Lower lobe of right lung (tissue), 2 donors: ENCODE data around the gene COL5A1. TPM values are rescaled to one million over a fixed set of nuclear protein-coding genes. Genes with fewer than 3 reads are reported as not detected.
A peak's percentile ranks its signal among the peaks of the same experiment; 100 is the strongest.

Experiments
- ATAC-seq, 2 donors: fragments of 200-7000 bp; cut with Tn5 transposase; one replicate each; pipeline ENCODE4 v1.9.1; 2020 to 2022; ENCODE audit warnings: mild to moderate bottlenecking in 2 of 2, moderate library complexity in 2 of 2
- DNase-seq: peaks from one replicate; pipeline ENCODE4 v3.0.0-alpha.2; 2020
- H3K27ac ChIP-seq: fragments of 200-600 bp; one replicate; pipeline ENCODE4 v1.8.0; 2022
- H3K27me3 ChIP-seq: fragments of 200-600 bp; one replicate; pipeline ENCODE4 v1.8.0; 2022; ENCODE audit warnings: low read depth
- H3K36me3 ChIP-seq: fragments of 200-600 bp; one replicate; pipeline ENCODE4 v1.8.0; 2022; ENCODE audit warnings: mild to moderate bottlenecking
- H3K4me1 ChIP-seq: fragments of 200-600 bp; one replicate; pipeline ENCODE4 v1.8.0; 2022
- H3K4me3 ChIP-seq: fragments of 200-600 bp; one replicate; pipeline ENCODE4 v1.8.0; 2022; ENCODE audit warnings: mild to moderate bottlenecking
- H3K9me3 ChIP-seq: fragments of 200-600 bp; one replicate; pipeline ENCODE4 v1.8.0; 2022
- intact Hi-C: fragments of 100-400 bp; cut with DNase I; formaldehyde crosslinking; loops from one replicate; pipeline ENCODE4 v1.11.0; 2022
- total RNA-seq: library from RNA; stranded (reverse); fragmentation: NEBNext Ultra II Directional; extraction: Animal tissue kit (Norgen Biotek cat#: 25700); gene quantifications from one replicate; pipeline ENCODE4 v1.2.1, GENCODE V29; 2021
- TF ChIP-seq, protein P1 (sequence below): fragments of 200-600 bp; IDR thresholded peaks from one replicate; pipeline ENCODE4 v1.8.0; 2022; ENCODE audit warnings: antibody characterized with exemption, mild to moderate bottlenecking
- donor health status: DM: no; HTN: yes; CAD: no; lungs with severe emphysema.

The COL5A1 gene
- total RNA-seq, 1 donor from 2014 or later = 29.0 TPM

DNA sequence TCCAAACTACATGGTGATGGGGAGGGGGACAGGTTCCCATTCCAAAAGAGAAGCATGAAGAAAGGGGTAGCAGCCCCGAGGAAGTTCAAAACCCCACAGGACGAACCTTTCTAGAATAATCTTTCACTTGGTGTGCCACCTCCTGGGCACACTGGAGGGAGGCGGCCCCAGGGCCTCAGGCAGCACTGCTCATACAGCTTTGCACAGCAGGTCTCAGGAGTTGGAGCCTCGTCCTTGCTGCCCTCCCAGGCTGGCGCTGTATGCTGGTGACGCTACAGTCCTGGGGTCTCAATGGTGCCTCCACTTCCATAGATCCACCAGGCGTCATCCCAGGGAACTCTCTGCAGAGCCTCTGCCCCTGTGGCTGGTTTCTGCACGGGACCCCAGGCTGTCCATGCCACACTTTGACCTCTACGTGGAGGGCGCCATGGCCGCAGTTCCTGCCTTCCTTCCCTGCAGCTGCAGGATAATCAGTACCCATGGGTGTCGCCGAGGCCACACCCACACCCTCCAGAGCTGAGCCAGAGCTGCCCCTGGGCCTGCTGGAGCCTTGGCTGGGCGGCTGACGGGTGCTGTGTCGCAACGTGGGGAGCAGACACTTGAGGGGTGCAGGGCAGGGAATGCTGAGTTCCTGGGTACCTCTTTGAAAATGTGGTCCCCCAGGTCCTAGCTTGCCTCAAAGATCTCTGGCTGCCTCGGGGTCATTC is 95.3 kb downstream of the COL5A1 start:
- TF ChIP-seq, protein P1, sequence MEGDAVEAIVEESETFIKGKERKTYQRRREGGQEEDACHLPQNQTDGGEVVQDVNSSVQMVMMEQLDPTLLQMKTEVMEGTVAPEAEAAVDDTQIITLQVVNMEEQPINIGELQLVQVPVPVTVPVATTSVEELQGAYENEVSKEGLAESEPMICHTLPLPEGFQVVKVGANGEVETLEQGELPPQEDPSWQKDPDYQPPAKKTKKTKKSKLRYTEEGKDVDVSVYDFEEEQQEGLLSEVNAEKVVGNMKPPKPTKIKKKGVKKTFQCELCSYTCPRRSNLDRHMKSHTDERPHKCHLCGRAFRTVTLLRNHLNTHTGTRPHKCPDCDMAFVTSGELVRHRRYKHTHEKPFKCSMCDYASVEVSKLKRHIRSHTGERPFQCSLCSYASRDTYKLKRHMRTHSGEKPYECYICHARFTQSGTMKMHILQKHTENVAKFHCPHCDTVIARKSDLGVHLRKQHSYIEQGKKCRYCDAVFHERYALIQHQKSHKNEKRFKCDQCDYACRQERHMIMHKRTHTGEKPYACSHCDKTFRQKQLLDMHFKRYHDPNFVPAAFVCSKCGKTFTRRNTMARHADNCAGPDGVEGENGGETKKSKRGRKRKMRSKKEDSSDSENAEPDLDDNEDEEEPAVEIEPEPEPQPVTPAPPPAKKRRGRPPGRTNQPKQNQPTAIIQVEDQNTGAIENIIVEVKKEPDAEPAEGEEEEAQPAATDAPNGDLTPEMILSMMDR = no peak
- intact Hi-C loops = no loop called here

GRCh38 chr9:134737842-134738580 is 96.4 kb downstream of the COL5A1 start:
- Histone ChIP-seq H3K36me3 (no peaks in the 10 kb centered on the region), H3K9me3 (no peaks in the 10 kb centered on the region), H3K27ac (no peak overlapping the region), H3K4me1 (peaks cover 11% of the 10 kb centered on the region), H3K4me3 (no peak overlapping the region), H3K27me3 (no peaks in the 10 kb centered on the region)
- TF ChIP-seq, protein P1 = no peak
- intact Hi-C loops = no loop called here
- DNase-seq (no peak), ATAC-seq (no peak)

More for the DNA sequence above, 95.3 kb downstream of the COL5A1 start:
- H3K36me3 ChIP-seq = no peaks in the 10 kb centered on the region
- no peaks in the 10 kb centered on the region for H3K27me3 ChIP-seq
- DNase-seq = no peak
- ATAC-seq = no peak
- no peak overlapping the region for H3K4me3 ChIP-seq
- no peaks in the 10 kb centered on the region for H3K9me3 ChIP-seq
- peaks cover 11% of the 10 kb centered on the region for H3K4me1 ChIP-seq
- H3K27ac ChIP-seq = no peak overlapping the region

- Histone ChIP-seq H3K36me3 (no peaks in the 10 kb centered on the region), H3K4me1 (peaks cover 7% of the 10 kb centered on the region), H3K9me3 (no peaks in the 10 kb centered on the region), H3K4me3 (no peak overlapping the region), H3K27me3 (no peaks in the 10 kb centered on the region), H3K27ac (no peak overlapping the region)
- peak; percentile 50 to 59 for ATAC-seq
- TF ChIP-seq, protein P1 = peak; percentile 85
- DNase-seq = peak; percentile 70
- intact Hi-C loops = no loop called here
These were observed 97.5 kb downstream of the COL5A1 start for GRCh38 chr9:134738869-134739659.

GRCh38 chr9:134739660-134739968 is 98.0 kb downstream of the COL5A1 start:
- ATAC-seq (no peak), DNase-seq (no peak)
- H3K27ac ChIP-seq = no peak overlapping the region
- no peak overlapping the region for H3K4me3 ChIP-seq
- H3K9me3 ChIP-seq = no peaks in the 10 kb centered on the region
- H3K36me3 ChIP-seq = peaks cover under 1% of the 10 kb centered on the region
- H3K4me1 ChIP-seq = peaks cover 1% of the 10 kb centered on the region
- intact Hi-C loops = no loop called here
- TF ChIP-seq, protein P1 = no peak
- no peaks in the 10 kb centered on the region for H3K27me3 ChIP-seq

DNA sequence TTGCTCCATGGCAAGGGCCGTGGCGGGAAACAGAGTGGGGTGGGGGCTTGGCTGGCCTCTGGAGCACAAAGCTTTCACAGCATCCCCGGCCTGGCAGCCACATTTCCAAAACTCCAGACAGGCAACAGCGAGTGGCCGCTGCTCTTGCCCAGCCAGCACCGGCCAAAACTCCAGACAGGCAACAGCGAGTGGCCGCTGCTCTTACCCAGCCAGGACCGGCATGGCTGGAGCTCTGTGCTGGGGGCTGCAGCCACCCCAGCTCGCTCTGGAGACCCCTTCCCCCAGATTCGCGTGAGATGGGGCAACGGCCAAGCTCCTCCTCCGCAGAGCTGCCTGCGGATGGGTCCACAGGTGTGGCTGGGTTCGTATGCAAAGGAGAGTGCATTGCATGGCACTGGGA is 98.5 kb downstream of the COL5A1 start:
- intact Hi-C loops = no loop called here
- no peaks in the 10 kb centered on the region for H3K9me3 ChIP-seq
- no peak overlapping the region for H3K27ac ChIP-seq
- TF ChIP-seq, protein P1 = no peak
- H3K36me3 ChIP-seq = peaks cover 4% of the 10 kb centered on the region
- no peaks in the 10 kb centered on the region for H3K4me1 ChIP-seq
- no peak for DNase-seq
- H3K27me3 ChIP-seq = no peaks in the 10 kb centered on the region
- ATAC-seq = no peak
- no peak overlapping the region for H3K4me3 ChIP-seq
